HCT116 (cell line): ENCODE measurements around the gene UBIAD1. TPM values are rescaled to one million over a fixed set of nuclear protein-coding genes. Genes with fewer than 3 reads are reported as not detected.

Experiments used
- ATAC-seq: fragments of 200-7000 bp; cut with Tn5 transposase; 2 replicates; pipeline ENCODE4 v1.9.1; 2020; ENCODE audit warnings: mild to moderate bottlenecking, moderate library complexity
- BruUV-seq: library from RNA; stranded (reverse); fragments of 400-500 nt; replicated peaks from 2 replicates; lab custom pipeline; 2021; lab: Mats Ljungman, UMichigan
- CTCF ChIA-PET: fragments of 300-600 bp; sonication (Branson Sonifier 250); formaldehyde crosslinking; loops from one replicate; lab custom pipeline; 2021; ENCODE audit warnings: antibody characterized with exemption; lab: Charles Lee
- POLR2A ChIA-PET: fragments of 300-600, 350-600 bp; sonication (Branson Sonifier 250); formaldehyde crosslinking; loops from one replicate; lab custom pipeline; 2021; ENCODE audit warnings: antibody characterized with exemption; lab: Charles Lee
- RAD21 ChIA-PET, 2 experiments: fragments of 300-600 bp; sonication (Branson Sonifier 250); formaldehyde crosslinking; loops; one replicate each; lab custom pipeline; 2023; ENCODE audit warnings: low total read pairs in 2 of 2; ENCODE audit not compliant: uncharacterized antibody in 2 of 2, unreplicated experiment in 2 of 2, low non-redundant PET in 1 of 2; lab: Charles Lee
- DNase-seq: peaks from one replicate; pipeline ENCODE4 v3.0.0-alpha.2; 2010; ENCODE audit warnings: low read depth, low spot score
- H2AFZ ChIP-seq: fragments of 200-600 bp; shearing (Covaris generic), sonication (generic); 2 replicates; pipeline ENCODE4 v1.6.1; 2017; ENCODE audit warnings: low read depth, mixed run types, mixed read lengths, antibody characterized with exemption, low read length; ENCODE audit not compliant: poor library complexity, severe bottlenecking
- H3K27ac ChIP-seq: 2 replicates; pipeline ENCODE4 v1.5.1; 2012; ENCODE audit warnings: low read depth, low read length
- H3K27me3 ChIP-seq: fragments of 200-600 bp; sonication (generic); 2 replicates; pipeline ENCODE4 v1.6.1; 2016; ENCODE audit warnings: mixed run types, low read length, mixed read lengths; ENCODE audit not compliant: insufficient read depth
- H3K36me3 ChIP-seq, 2 experiments: fragments of 200-500 bp in 1 of 2; fragments of 200-600 bp in 1 of 2; sonication (Bioruptor generic) in 1 of 2; sonication (generic) in 1 of 2; 2 replicates each; pipeline versions ENCODE4 v1.5.1 to v1.6.1; 2014 to 2016; ENCODE audit warnings: low read length in 2 of 2, inconsistent platforms in 1 of 2, mixed read lengths in 1 of 2, mixed run types in 1 of 2; ENCODE audit not compliant: insufficient read depth in 2 of 2, control insufficient read depth in 1 of 2
- H3K4me1 ChIP-seq, 2 experiments: fragments of 200-600 bp in 1 of 2; sonication (generic) in 1 of 2; 2 replicates each; pipeline versions ENCODE4 v1.5.1 to v1.6.1; 2012 to 2017; ENCODE audit warnings: low read length in 2 of 2, inconsistent platforms in 1 of 2, mild to moderate bottlenecking in 1 of 2, mixed read lengths in 1 of 2, mixed run types in 1 of 2, moderate library complexity in 1 of 2; ENCODE audit not compliant: insufficient read depth in 2 of 2, control insufficient read depth in 1 of 2
- H3K4me2 ChIP-seq: fragments of 200-600 bp; sonication (generic); 2 replicates; pipeline ENCODE4 v1.6.1; 2017; ENCODE audit warnings: mixed run types, low read length, mixed read lengths
- H3K4me3 ChIP-seq, 2 experiments: fragments of 200-600 bp in 1 of 2; sonication (generic) in 1 of 2; replicated peaks in 1 of 2; 2 replicates each; pipeline ENCODE4 v1.5.1; 2011 to 2016; ENCODE audit warnings: low read length in 2 of 2, control low read depth in 1 of 2, low read depth in 1 of 2, mild to moderate bottlenecking in 1 of 2, mixed read lengths in 1 of 2, mixed run types in 1 of 2
- H3K79me2 ChIP-seq: fragments of 200-600 bp; sonication (generic); 2 replicates; pipeline ENCODE4 v1.6.1; 2017; ENCODE audit warnings: mild to moderate bottlenecking, mixed run types, low read length, moderate library complexity, mixed read lengths; ENCODE audit not compliant: insufficient read depth
- H3K9ac ChIP-seq: fragments of 200-600 bp; sonication (generic); 2 replicates; pipeline ENCODE4 v1.6.1; 2016; ENCODE audit warnings: low read length, mixed read lengths
- H3K9me2 ChIP-seq: fragments of 200-600 bp; sonication (generic), shearing (Covaris generic); 2 replicates; pipeline ENCODE4 v1.6.1; 2017; ENCODE audit warnings: mixed run types, mild to moderate bottlenecking, moderate library complexity; ENCODE audit not compliant: insufficient read depth
- H3K9me3 ChIP-seq, 2 experiments: fragments of 200-500 bp in 1 of 2; fragments of 200-600 bp in 1 of 2; sonication (Bioruptor generic) in 1 of 2; sonication (generic) in 1 of 2; 2 replicates each; pipeline ENCODE4 v1.6.1; 2014 to 2017; ENCODE audit warnings: low read length in 2 of 2, mixed read lengths in 2 of 2, inconsistent platforms in 1 of 2, low read depth in 1 of 2, mild to moderate bottlenecking in 1 of 2, mixed run types in 1 of 2, moderate library complexity in 1 of 2; ENCODE audit not compliant: control insufficient read depth in 1 of 2, insufficient read depth in 1 of 2
- H4K20me1 ChIP-seq: fragments of 200-600 bp; sonication (generic), shearing (Covaris generic); 2 replicates; pipeline ENCODE4 v1.6.1; 2017; ENCODE audit warnings: mixed run types, mild to moderate bottlenecking, moderate library complexity; ENCODE audit not compliant: insufficient read depth
- CBX3 ChIP-seq: IDR thresholded peaks from 2 replicates; pipeline ENCODE4 v1.6.1; 2012; ENCODE audit warnings: low read depth
- CEBPB ChIP-seq: IDR thresholded peaks from 2 replicates; pipeline ENCODE4 v1.6.1; 2012; ENCODE audit warnings: low read depth
- EGR1 ChIP-seq: IDR thresholded peaks from 2 replicates; pipeline ENCODE4 v1.6.1; 2012; ENCODE audit warnings: low read depth
- EZH2 ChIP-seq: fragments of 200-600 bp; sonication (generic); IDR thresholded peaks from 2 replicates; pipeline ENCODE4 v1.6.1; 2017; ENCODE audit warnings: antibody characterized with exemption, mixed run types
- RAD21 ChIP-seq: IDR thresholded peaks from 2 replicates; pipeline ENCODE4 v1.6.1; 2012; ENCODE audit warnings: low read depth, mild to moderate bottlenecking
- SRF ChIP-seq: IDR thresholded peaks from 2 replicates; pipeline ENCODE4 v1.6.1; 2012; ENCODE audit warnings: low read depth
- ZFX ChIP-seq: fragments of 450-650 bp; IDR thresholded peaks from 2 replicates; pipeline ENCODE4 v1.6.1; 2017
- ZNF274 ChIP-seq: fragments of 200-500 bp; sonication (Bioruptor generic); IDR thresholded peaks from 2 replicates; pipeline ENCODE4 v1.6.1; 2014; ENCODE audit warnings: mild to moderate bottlenecking, low read depth, low read length, inconsistent platforms
- intact Hi-C: fragments of 100-400 bp; cut with micrococcal nuclease; formaldehyde crosslinking; loops from 2 replicates; pipeline ENCODE4 v1.10.0; 2022
- total RNA-seq: library from RNA; stranded (reverse); gene quantifications from one replicate; pipeline ENCODE4 v1.2.1, GENCODE V29; 2021; ENCODE audit not compliant: unreplicated experiment
- TF ChIP-seq, protein P1 (sequence below): IDR thresholded peaks from 2 replicates; pipeline ENCODE4 v1.6.1; 2012

Gene UBIAD1
- total RNA-seq, 1 experiment from 2014 or later, result 17.2 TPM

DNA sequence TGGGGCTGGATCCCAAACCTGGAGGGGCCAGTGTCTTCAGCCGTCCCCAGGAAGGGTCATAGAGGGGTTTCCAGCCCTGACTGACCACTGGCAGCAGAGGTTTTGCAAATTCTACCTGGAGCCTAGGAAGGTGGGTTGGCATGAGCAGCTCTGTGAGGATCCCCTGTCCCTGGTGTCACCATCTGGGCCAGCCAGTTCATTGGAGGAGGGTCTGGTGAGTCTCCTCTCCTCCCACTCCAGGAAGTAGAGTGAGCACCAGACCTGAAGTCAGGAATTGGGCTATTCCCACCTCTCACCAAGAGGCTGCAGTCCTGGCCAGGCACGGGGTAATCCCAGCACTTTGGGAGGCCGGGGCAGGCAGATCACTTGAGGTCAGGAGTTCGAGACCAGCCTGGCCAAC is 57.4 kb downstream of the UBIAD1 start:
- no peaks in the 10 kb centered on the region for H3K79me2 ChIP-seq
- H3K9me2 ChIP-seq, result no peaks in the 10 kb centered on the region
- no peaks in the 10 kb centered on the region for H3K9me3 ChIP-seq
- ChIA-PET CTCF (interaction anchor here (0.9 kb wide), 1 partner anchor 34 kb away, joined by 3 read pairs; no protein-coding TSS in a partner anchor), POLR2A (no interaction called here), RAD21 (no interaction called here)
- no peak overlapping the region for H3K4me2 ChIP-seq
- intact Hi-C loops, result no loop called here
- TF ChIP-seq RAD21 (no peak), ZNF274 (no peak), CBX3 (no peak), ZFX (no peak), EGR1 (no peak), CEBPB (no peak), SRF (no peak), EZH2 (no peak)
- TF ChIP-seq, protein P1, sequence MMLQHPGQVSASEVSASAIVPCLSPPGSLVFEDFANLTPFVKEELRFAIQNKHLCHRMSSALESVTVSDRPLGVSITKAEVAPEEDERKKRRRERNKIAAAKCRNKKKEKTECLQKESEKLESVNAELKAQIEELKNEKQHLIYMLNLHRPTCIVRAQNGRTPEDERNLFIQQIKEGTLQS, result no peak
- DNase-seq, result no peak
- H3K4me1 ChIP-seq, result no peaks in the 10 kb centered on the region
- BruUV-seq, result no TSS peak
- H3K4me3 ChIP-seq, result no peak overlapping the region
- no peak overlapping the region for H3K9ac ChIP-seq
- no peaks in the 10 kb centered on the region for H3K36me3 ChIP-seq
- H3K27me3 ChIP-seq, result no peaks in the 10 kb centered on the region
- no peak overlapping the region for H3K27ac ChIP-seq
- ATAC-seq, result 0 out of 2 replicates have a peak, but pooled peaks have one; percentile 46
- no peak overlapping the region for H2AFZ ChIP-seq
- H4K20me1 ChIP-seq, result no peaks in the 10 kb centered on the region

DNA sequence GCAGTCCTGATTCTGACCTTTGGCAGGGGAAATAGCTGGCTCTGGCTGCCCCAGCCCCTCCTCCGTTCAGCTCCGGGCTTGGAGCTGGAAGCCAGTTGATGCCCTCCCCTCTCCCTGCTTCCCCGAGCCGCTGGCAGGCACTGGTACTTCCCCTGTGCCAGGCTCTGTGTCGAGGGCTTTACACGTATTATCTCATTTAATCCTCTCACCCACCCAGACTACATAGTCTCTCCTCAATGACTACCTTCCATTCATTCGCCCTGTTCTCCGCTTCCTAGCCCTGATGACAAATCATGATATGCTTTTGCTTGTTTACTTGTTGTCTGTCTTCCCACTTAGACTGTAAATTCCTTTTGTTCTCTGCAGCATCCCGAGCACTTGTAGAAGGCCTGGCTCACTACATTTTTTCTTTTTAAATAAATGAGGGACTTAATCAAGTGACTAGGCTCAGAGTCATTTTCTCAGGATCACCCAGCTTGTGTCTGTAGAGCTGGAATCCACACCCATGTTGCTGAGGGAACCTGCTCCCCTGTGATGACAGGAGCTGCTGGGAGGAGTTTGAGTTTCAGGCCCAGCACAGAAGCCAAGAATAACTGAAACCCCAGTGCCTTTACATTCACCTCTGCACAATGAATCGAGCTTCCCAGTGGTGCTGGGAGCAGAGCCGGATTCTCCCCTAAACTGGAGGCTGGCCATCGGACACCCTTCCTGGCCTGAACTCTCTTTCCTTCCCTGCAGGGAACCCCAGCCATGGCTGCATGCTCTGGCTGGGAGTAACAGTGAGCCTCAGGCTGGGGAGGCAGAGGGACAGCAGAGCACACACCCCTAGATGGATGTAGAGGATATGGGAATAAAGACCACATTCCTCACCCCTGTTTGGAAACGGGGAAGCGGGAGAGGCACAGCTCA is 58.3 kb downstream of the UBIAD1 start:
- BruUV-seq, result no TSS peak
- intact Hi-C loops, result no loop called here
- ChIA-PET CTCF (interaction anchor here (1.1 kb wide), 1 partner anchor 25 kb away, joined by 3 read pairs; no protein-coding TSS in a partner anchor), RAD21 (no interaction called here), POLR2A (no interaction called here)
- ATAC-seq, result no peak
- Histone ChIP-seq H3K9me2 (no peaks in the 10 kb centered on the region), H3K79me2 (no peaks in the 10 kb centered on the region), H3K27ac (no peak overlapping the region), H3K9ac (no peak overlapping the region), H3K4me3 (no peak overlapping the region), H3K36me3 (no peaks in the 10 kb centered on the region), H3K27me3 (no peaks in the 10 kb centered on the region), H3K4me2 (no peak overlapping the region), H3K4me1 (no peaks in the 10 kb centered on the region), H4K20me1 (no peaks in the 10 kb centered on the region), H3K9me3 (no peaks in the 10 kb centered on the region), H2AFZ (no peak overlapping the region)
- no peak for TF ChIP-seq CEBPB
- no peak for DNase-seq
